Activated CD4-positive, alpha-beta memory T cell treated with anti-CD3 and anti-CD28 coated beads for 36 hours (primary cell): ENCODE measurements around the gene DCAKD. TPM values are rescaled to one million over a fixed set of nuclear protein-coding genes. Genes with fewer than 3 reads are reported as not detected.

Experiments used
- CTCF ChIA-PET: fragments of 350-600 bp; sonication (Branson Sonifier 250); formaldehyde crosslinking; loops from one replicate; lab custom pipeline; 2021; ENCODE audit warnings: antibody characterized with exemption, inconsistent platforms; lab: Charles Lee
- POLR2A ChIA-PET: fragments of 350-600 bp; sonication (Branson Sonifier 250); formaldehyde crosslinking; loops from one replicate; lab custom pipeline; 2021; ENCODE audit warnings: antibody characterized with exemption; lab: Charles Lee
- DNase-seq: peaks from one replicate; pipeline ENCODE4 v3.0.0-alpha.2; 2020
- H3K27ac Mint-ChIP-seq: one replicate; pipeline ENCODE4 v1.8.0; 2021; ENCODE audit warnings: mixed read lengths
- H3K27me3 Mint-ChIP-seq: one replicate; pipeline ENCODE4 v1.8.0; 2021; ENCODE audit warnings: mixed read lengths
- H3K36me3 Mint-ChIP-seq: one replicate; pipeline ENCODE4 v1.8.0; 2021; ENCODE audit warnings: mixed read lengths
- H3K4me1 Mint-ChIP-seq: one replicate; pipeline ENCODE4 v1.8.0; 2021; ENCODE audit warnings: low read depth, mixed read lengths
- H3K4me3 Mint-ChIP-seq: one replicate; pipeline ENCODE4 v1.8.0; 2021; ENCODE audit warnings: mild to moderate bottlenecking, mixed read lengths
- H3K9me3 Mint-ChIP-seq: one replicate; pipeline ENCODE4 v1.8.0; 2021; ENCODE audit warnings: mixed read lengths
- intact Hi-C: fragments of 100-400 bp; cut with micrococcal nuclease; formaldehyde crosslinking; loops from one replicate; pipeline ENCODE4 v1.15.1; 2023
- total RNA-seq, 2 experiments: library from RNA; stranded (reverse); gene quantifications; one replicate each; pipeline ENCODE4 v1.2.3, GENCODE V29; 2021

DCAKD gene
- total RNA-seq, 2 experiments from 2014 or later = 32.0 to 34.0 TPM

GRCh38 chr17:44978807-44979206 lies 72.6 kb downstream of the DCAKD start:
- intact Hi-C loops = no loop called here
- no peak for DNase-seq
- Mint-ChIP-seq H3K9me3 (no peaks in the 10 kb centered on the region), H3K27me3 (peaks cover 39% of the 10 kb centered on the region), H3K27ac (no peak overlapping the region), H3K4me1 (peaks cover 2% of the 10 kb centered on the region), H3K4me3 (no peak overlapping the region), H3K36me3 (no peaks in the 10 kb centered on the region)
- CTCF ChIA-PET = interaction anchor here (2.1 kb wide), 1 partner anchor 43 kb away, joined by 8 read pairs; no protein-coding TSS in a partner anchor
- POLR2A ChIA-PET = no interaction called here

DNA sequence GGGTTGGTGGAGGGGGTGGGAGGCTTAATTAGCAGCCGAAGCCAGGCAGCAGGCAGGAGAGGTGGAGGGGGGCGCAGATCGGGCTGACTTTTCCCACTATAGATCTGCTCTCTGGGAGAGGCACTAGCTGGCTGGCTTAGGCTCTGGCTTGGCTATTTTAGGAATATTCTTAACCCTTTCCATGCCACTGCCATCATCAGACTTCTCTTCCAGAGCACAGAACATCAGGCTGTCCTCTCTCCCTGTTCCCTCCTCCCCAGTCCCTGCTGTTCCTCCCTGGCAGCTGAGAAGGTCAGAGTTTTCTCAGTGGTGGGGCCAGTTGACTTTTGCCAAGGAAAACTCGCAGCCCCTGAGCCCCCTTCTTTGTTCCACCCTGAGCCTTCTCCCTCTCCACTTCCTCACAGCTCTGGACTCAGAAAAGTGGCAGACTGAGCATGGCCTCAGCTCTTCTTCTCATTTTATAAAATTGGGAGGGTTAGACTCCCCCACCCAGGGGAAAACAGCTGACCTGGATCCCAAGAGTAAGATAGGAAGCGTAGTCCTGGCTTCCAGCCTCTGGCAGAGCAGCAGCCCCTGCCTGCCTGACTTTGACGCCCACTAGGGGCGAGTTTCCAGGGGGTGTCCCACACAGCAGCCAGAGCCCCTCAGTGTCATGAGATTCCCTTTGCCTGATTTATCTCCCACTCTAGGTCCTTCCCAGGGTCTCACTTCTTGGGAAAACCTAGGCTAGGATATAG lies 73.5 kb downstream of the DCAKD start:
- Mint-ChIP-seq H3K4me3 (no peak overlapping the region), H3K4me1 (peaks cover 2% of the 10 kb centered on the region), H3K36me3 (no peaks in the 10 kb centered on the region), H3K27me3 (peaks cover 40% of the 10 kb centered on the region), H3K9me3 (no peaks in the 10 kb centered on the region), H3K27ac (no peak overlapping the region)
- intact Hi-C loops = no loop called here
- POLR2A ChIA-PET = no interaction called here
- no peak for DNase-seq
- CTCF ChIA-PET = interaction anchor here (1.3 kb wide), 1 partner anchor 42 kb away, joined by 3 read pairs; no protein-coding TSS in a partner anchor

DNA sequence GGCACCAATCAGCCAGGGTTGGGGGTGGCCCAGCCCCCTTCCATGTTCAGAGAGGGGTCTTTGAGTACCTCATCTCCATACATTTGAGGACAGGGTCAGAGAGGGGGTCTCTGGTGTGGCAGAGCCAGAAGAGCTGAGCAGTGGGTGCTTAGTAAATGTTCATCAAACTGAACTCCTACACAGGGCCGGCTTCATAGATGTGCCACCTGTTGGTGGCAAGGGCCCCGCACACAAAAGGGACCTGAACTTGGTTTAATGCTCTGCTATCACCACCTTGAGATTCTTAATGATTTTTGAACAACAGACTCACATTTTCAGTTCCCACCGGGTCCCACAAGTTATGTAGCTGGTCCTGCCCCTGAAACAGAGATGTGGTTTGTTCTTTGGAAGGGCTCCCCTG lies 74.4 kb downstream of the DCAKD start:
- Mint-ChIP-seq H3K9me3 (no peaks in the 10 kb centered on the region), H3K4me1 (peaks cover 11% of the 10 kb centered on the region), H3K36me3 (no peaks in the 10 kb centered on the region), H3K27ac (no peak overlapping the region), H3K27me3 (peaks cover 37% of the 10 kb centered on the region), H3K4me3 (no peak overlapping the region)
- CTCF ChIA-PET = interaction anchor here (1.3 kb wide), 1 partner anchor 43 kb away, joined by 3 read pairs; no protein-coding TSS in a partner anchor
- intact Hi-C loops = no loop called here
- DNase-seq = no peak
- POLR2A ChIA-PET = no interaction called here

- H3K27ac Mint-ChIP-seq = no peak overlapping the region
- POLR2A ChIA-PET = no interaction called here
- DNase-seq = no peak
- no peaks in the 10 kb centered on the region for H3K36me3 Mint-ChIP-seq
- CTCF ChIA-PET = no interaction called here
- H3K27me3 Mint-ChIP-seq = peaks cover 37% of the 10 kb centered on the region
- H3K4me1 Mint-ChIP-seq = peaks cover 17% of the 10 kb centered on the region
- H3K4me3 Mint-ChIP-seq = no peak overlapping the region
- intact Hi-C loops = no loop called here
- no peaks in the 10 kb centered on the region for H3K9me3 Mint-ChIP-seq
These were observed 75.2 kb downstream of the DCAKD start for GRCh38 chr17:44976206-44976605.

Other genes with a start within 250 kb of the DCAKD start
- 1 to 10 TPM; 1.9 to 2.7 TPM for gene GJC1, start 221.3 kb downstream of the DCAKD start, total RNA-seq
- gene HIGD1B, start 203.7 kb downstream of the DCAKD start, total RNA-seq = not detected
- gene EFTUD2, start 152.2 kb downstream of the DCAKD start, total RNA-seq = 100 to 1,000 TPM; 162 to 171 TPM
- not detected for gene GFAP, start 136.1 kb downstream of the DCAKD start, total RNA-seq
- gene KIF18B, start 103.9 kb downstream of the DCAKD start, total RNA-seq = 10 to 100 TPM; 36.2 to 42.9 TPM
- under 1 TPM; 0.76 to 0.87 TPM for gene C1QL1, start 83.3 kb downstream of the DCAKD start, total RNA-seq
- gene NMT1, start 9.7 kb upstream of the DCAKD start, total RNA-seq = 100 to 1,000 TPM; 158 TPM
- 1 to 10 TPM; 4.3 to 4.4 TPM for gene PLCD3, start 80.9 kb upstream of the DCAKD start, total RNA-seq
- 10 to 100 TPM; 12.5 to 13.8 TPM for gene ACBD4, start 84.1 kb upstream of the DCAKD start, total RNA-seq
- 10 to 100 TPM; 24.9 to 25.4 TPM for gene HEXIM1, start 96.8 kb upstream of the DCAKD start, total RNA-seq
- 1 to 10 TPM; 5.3 to 5.6 TPM for gene HEXIM2, start 110.2 kb upstream of the DCAKD start, total RNA-seq
- 100 to 1,000 TPM; 314 to 331 TPM for gene FMNL1, start 170.3 kb upstream of the DCAKD start, total RNA-seq
- under 1 TPM in 1 of 2 experiments, not detected in 1; 0.12 TPM for gene SPATA32, start 210.5 kb upstream of the DCAKD start, total RNA-seq